GM23338 (cell line): Measurements from ENCODE around the gene SLC52A3. TPM values are rescaled to one million over a fixed set of nuclear protein-coding genes. Genes with fewer than 3 reads are reported as not detected.

Source experiments
- ATAC-seq: fragments of 200-7000 bp; cut with Tn5 transposase; 3 replicates; pipeline ENCODE4 v1.9.1; 2020
- DNase-seq: peaks from one replicate; pipeline ENCODE4 v3.0.0-alpha.2; 2015; ENCODE audit warnings: low spot score
- H2AFZ ChIP-seq: fragments of 200-600 bp; sonication (generic); 2 replicates; pipeline ENCODE4 v1.8.0; 2016; ENCODE audit warnings: antibody characterized with exemption, mild to moderate bottlenecking, moderate library complexity
- H3F3A ChIP-seq: fragments of 200-600 bp; sonication (generic); replicated peaks from 2 replicates; pipeline ENCODE4 v1.8.0; 2017; ENCODE audit warnings: antibody characterized with exemption, mixed run types, low read depth
- H3K27ac ChIP-seq: fragments of 200-600 bp; sonication (generic); 2 replicates; pipeline ENCODE4 v1.6.1; 2016; ENCODE audit warnings: low read depth
- H3K27me3 ChIP-seq: fragments of 200-600 bp; sonication (generic); 2 replicates; pipeline ENCODE4 v1.8.0; 2016; ENCODE audit warnings: mild to moderate bottlenecking, mixed run types, moderate library complexity; ENCODE audit not compliant: insufficient read depth
- H3K36me3 ChIP-seq: fragments of 200-600 bp; sonication (generic); 2 replicates; pipeline ENCODE4 v1.8.0; 2016; ENCODE audit warnings: mild to moderate bottlenecking; ENCODE audit not compliant: insufficient read depth
- H3K4me1 ChIP-seq: fragments of 200-600 bp; sonication (generic); 2 replicates; pipeline ENCODE4 v1.8.0; 2016; ENCODE audit warnings: mild to moderate bottlenecking, moderate library complexity; ENCODE audit not compliant: insufficient read depth
- H3K4me2 ChIP-seq: fragments of 200-600 bp; sonication (generic); 2 replicates; pipeline ENCODE4 v1.7.1; 2017; ENCODE audit warnings: mixed run types
- H3K4me3 ChIP-seq: fragments of 200-600 bp; sonication (generic); 2 replicates; pipeline ENCODE4 v1.6.1; 2016; ENCODE audit warnings: mixed run types
- H3K79me2 ChIP-seq: fragments of 200-600 bp; sonication (generic); replicated peaks from 2 replicates; pipeline ENCODE4 v1.8.0; 2017; ENCODE audit warnings: mild to moderate bottlenecking; ENCODE audit not compliant: insufficient read depth
- H3K9me2 ChIP-seq: fragments of 200-600 bp; sonication (generic); 2 replicates; pipeline ENCODE4 v1.8.0; 2017; ENCODE audit not compliant: insufficient read depth
- H4K20me1 ChIP-seq: fragments of 200-600 bp; sonication (generic); replicated peaks from 2 replicates; pipeline ENCODE4 v1.8.0; 2017; ENCODE audit warnings: mild to moderate bottlenecking; ENCODE audit not compliant: insufficient read depth
- H3K27ac Mint-ChIP-seq: 2 replicates; pipeline ENCODE4 v1.8.0; 2020; ENCODE audit warnings: inconsistent platforms, mild to moderate bottlenecking, moderate library complexity, mixed read lengths
- H3K27me3 Mint-ChIP-seq: 3 replicates; pipeline ENCODE4 v1.8.0; 2022; ENCODE audit warnings: low read depth, mild to moderate bottlenecking, moderate library complexity, mixed read lengths, inconsistent platforms; ENCODE audit not compliant: insufficient read depth, poor library complexity
- H3K36me3 Mint-ChIP-seq: 3 replicates; pipeline ENCODE4 v1.8.0; 2021; ENCODE audit warnings: low read depth, mild to moderate bottlenecking, inconsistent platforms, moderate library complexity, mixed read lengths
- H3K4me1 Mint-ChIP-seq: 3 replicates; pipeline ENCODE4 v1.8.0; 2020; ENCODE audit warnings: mild to moderate bottlenecking, inconsistent platforms, mixed read lengths
- H3K4me3 Mint-ChIP-seq: 3 replicates; pipeline ENCODE4 v1.8.0; 2021; ENCODE audit warnings: moderate library complexity, mild to moderate bottlenecking, inconsistent platforms, mixed read lengths
- H3K9me3 Mint-ChIP-seq: 3 replicates; pipeline ENCODE4 v1.8.0; 2020; ENCODE audit warnings: moderate library complexity, mild to moderate bottlenecking, inconsistent platforms, mixed read lengths
- CTCF ChIP-seq, 2 experiments: fragments of 200-600 bp in 1 of 2; sonication (generic) in 1 of 2; conservative IDR thresholded peaks; 2 replicates each; pipeline versions ENCODE4 v1.5.1 to v1.6.1; 2016 to 2017; ENCODE audit warnings: antibody characterized with exemption in 2 of 2, low read depth in 2 of 2, mild to moderate bottlenecking in 2 of 2, moderate library complexity in 1 of 2
- EZH2 ChIP-seq: fragments of 200-600 bp; sonication (generic); IDR thresholded peaks from one replicate; pipeline ENCODE4 v1.8.0; 2017; ENCODE audit warnings: antibody characterized with exemption, mild to moderate bottlenecking, low read depth; ENCODE audit not compliant: unreplicated experiment
- NANOG ChIP-seq: IDR thresholded peaks from 2 replicates; pipeline ENCODE4 v1.6.1; 2016; ENCODE audit warnings: antibody characterized with exemption, borderline replicate concordance
- POLR2AphosphoS5 ChIP-seq: IDR thresholded peaks from 2 replicates; pipeline ENCODE4 v1.6.1; 2016; ENCODE audit warnings: antibody characterized with exemption, low read depth
- ZNF114 ChIP-seq: fragments of 250-450 bp; sonication (Bioruptor Pico); IDR thresholded peaks from 2 replicates; pipeline ENCODE4 v1.5.0; 2020; ENCODE audit warnings: mild to moderate bottlenecking, moderate library complexity
- ZNF462 ChIP-seq: fragments of 250-450 bp; sonication (Bioruptor Pico); IDR thresholded peaks from 2 replicates; pipeline ENCODE4 v1.5.0; 2020; ENCODE audit warnings: mild to moderate bottlenecking, moderate library complexity
- polyA plus RNA-seq: library from polyadenylated mRNA; unstranded; fragments of >200 nt; fragmentation: Nextera tagmentation; extraction: Ambion mirVana; gene quantifications from 2 replicates; pipeline ENCODE4 v1.2.1, GENCODE V29; 2016
- total RNA-seq: library from RNA; depleted of rRNA; stranded (reverse); fragments of >200 nt; shearing (Covaris generic); gene quantifications from 2 replicates; pipeline ENCODE4 v1.2.3, GENCODE V29; 2014

Gene SLC52A3
- total and polyA plus RNA-seq, 2 experiments from 2014 or later: 2.3 to 4.5 TPM

- peak; percentile 25 for DNase-seq
- Histone ChIP-seq H3K79me2 (no peaks in the 10 kb centered on the region), H3K4me1 (no peaks in the 10 kb centered on the region), H3K27ac (no peak overlapping the region), H3K27me3 (no peaks in the 10 kb centered on the region), H4K20me1 (no peaks in the 10 kb centered on the region), H2AFZ (no peak overlapping the region), H3K4me2 (no peak overlapping the region), H3K4me3 (no peak overlapping the region), H3K36me3 (no peaks in the 10 kb centered on the region), H3K9me2 (no peaks in the 10 kb centered on the region), H3F3A (no peaks in the 10 kb centered on the region)
- TF ChIP-seq NANOG (no peak), ZNF114 (CRISPR knock-in tag) (no peak), EZH2 (no peak), POLR2AphosphoS5 (no peak), ZNF462 (CRISPR knock-in tag) (no peak), CTCF (conservative IDR thresholded peaks at IDR 0.05; ENCODE audit: low read depth in 2 of 2) (no peak)
- Mint-ChIP-seq H3K27me3 (peaks cover 8% of the 10 kb centered on the region), H3K27ac (no peak overlapping the region), H3K4me3 (no peak overlapping the region), H3K36me3 (no peaks in the 10 kb centered on the region), H3K4me1 (peaks cover 5% of the 10 kb centered on the region; the same call in 2 of the 3 replicates), H3K9me3 (no peaks in the 10 kb centered on the region; the same call in 1 of the 3 replicates)
- ATAC-seq: no peak
Measured at GRCh38 chr20:753897-754635, 14.2 kb downstream of the SLC52A3 start.
